Measurements from ENCODE around the gene SLC5A11.
"Not testable (repeated sequence)": the region's sequence is repeated elsewhere in the genome, so short reads cannot be mapped to it uniquely, and the experiment has no call there.

The SLC5A11 gene, protein sequence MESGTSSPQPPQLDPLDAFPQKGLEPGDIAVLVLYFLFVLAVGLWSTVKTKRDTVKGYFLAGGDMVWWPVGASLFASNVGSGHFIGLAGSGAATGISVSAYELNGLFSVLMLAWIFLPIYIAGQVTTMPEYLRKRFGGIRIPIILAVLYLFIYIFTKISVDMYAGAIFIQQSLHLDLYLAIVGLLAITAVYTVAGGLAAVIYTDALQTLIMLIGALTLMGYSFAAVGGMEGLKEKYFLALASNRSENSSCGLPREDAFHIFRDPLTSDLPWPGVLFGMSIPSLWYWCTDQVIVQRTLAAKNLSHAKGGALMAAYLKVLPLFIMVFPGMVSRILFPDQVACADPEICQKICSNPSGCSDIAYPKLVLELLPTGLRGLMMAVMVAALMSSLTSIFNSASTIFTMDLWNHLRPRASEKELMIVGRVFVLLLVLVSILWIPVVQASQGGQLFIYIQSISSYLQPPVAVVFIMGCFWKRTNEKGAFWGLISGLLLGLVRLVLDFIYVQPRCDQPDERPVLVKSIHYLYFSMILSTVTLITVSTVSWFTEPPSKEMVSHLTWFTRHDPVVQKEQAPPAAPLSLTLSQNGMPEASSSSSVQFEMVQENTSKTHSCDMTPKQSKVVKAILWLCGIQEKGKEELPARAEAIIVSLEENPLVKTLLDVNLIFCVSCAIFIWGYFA

DNA sequence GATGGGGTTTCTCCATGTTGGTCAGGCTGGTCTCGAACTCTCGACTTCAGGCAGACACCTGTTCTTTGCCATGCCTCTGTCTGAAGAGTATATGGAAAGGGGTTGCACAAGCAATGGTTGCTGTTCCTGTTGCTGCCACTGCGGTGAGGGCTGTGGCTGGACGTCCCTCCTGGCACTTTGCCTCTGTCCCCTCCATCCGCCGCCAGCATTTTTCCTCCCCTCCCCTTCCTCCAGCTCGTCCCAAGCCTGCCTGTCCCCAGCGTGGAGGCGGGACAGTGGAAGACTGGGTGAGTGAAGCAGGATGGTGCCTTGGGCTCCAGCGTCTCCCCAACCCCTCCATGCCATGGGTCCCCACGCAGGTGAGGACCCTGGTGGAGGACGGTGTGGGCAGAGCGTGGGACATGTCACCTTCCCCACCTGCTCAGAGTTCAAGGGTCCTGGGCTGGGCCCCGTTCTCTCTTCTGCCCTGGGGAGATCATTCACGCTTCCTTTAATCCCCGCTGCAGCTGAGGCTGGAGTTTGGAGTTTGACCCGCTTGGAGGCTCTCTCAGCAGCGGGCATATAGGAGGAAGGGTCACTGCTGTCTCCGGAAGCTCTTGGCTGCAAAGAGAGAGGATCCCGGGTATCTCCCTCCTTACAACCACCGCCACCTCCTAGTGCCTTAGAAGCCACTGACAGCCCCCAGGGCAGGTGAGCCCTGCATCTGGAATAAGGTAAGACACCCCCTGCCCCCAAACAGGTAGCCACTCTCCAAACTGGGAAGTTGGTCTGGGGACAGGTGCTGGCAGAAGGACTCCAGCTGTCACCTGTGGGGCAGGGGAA is at the start of gene SLC5A11:
Gene SLC5A11, plus strand, starts transcription at position 238 of the 822 bp plus-strand sequence. CDS start 12,681 bp downstream, outside the sequence.
- DNase-seq: no peak

DNA sequence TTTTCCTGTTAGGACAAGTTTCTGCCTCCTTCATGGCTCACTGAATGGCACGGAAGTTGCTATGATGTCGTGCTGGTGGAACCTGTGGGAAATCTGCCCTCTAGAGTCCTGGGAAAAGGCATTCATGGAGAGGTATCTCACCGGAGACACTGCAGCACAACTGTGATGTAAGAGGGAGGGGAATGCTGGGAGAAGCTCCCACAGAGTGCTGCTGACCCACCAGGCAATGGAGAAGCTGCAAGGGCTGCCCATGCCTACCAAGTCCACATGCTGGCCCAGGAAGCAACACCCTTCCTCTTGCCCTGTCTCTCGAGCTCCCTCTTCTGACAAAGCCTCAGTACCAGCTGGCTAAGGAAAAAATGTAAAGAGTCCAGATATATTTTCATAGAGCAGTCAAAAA is 45.2 kb upstream of the SLC5A11 start:
- no peak for DNase-seq

DNA sequence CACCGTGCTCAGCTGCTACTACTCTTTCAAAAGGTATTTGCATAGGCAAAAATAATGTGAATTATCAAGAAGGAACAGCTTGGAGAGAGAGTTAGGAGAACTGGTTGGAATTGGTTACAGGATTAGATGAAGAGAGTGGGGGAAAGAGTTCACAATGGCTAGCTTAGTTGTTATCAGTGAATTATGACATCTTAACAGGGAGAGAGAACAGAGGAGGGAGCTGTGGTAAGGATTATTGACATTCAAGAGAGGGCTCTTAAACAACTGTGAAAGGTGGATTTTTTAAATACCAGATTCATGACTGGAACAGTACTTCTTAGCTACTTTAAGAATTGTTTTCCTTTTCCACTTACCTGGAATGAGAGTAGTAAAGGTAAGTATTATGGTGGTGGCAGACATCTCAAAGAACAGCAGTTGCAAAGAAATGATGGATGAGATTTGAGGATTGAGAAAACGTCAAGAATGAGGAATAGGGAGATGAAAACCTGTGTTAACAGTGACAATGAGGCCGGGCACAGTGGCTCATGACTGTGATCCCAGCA is 43.9 kb upstream of the SLC5A11 start:
- DNase-seq: no peak

DNA sequence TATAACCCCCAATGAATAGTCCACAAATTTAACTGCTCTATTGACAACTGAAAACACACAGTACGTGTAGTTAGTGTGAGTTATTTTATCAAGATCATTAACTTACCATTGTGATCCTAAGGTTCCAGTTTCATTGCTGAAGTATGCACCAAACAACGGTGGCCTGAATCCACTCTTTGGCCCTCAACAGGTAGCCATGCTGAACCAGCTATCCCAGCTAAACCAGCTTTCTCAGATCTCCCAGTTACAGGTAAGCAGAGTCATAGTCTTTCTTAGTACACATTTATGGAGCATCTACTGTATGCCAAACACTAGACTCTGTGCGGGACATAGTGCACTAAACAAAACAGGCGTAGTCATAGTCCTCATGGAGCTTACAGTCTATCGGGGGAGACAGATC is 40.3 kb upstream of the SLC5A11 start:
- DNase-seq: no peak

DNA sequence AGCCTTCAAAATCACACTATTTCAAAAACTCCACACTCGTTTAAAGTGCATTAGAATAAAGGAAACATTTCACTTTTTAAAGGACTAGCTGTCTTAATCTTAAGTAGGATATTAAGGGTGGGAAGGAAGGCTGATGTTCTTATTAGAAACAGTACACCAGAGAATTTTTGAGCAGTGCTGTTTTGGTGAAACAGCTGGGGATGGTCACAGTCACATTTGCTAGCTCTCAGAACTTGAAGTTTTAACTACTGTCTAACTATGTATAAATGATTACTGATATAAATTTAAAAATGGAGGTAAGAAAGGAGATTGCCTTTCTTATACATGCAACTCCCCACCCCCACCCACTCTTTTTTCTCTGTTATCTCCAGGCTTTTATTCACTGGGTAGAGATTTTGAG is 38.5 kb upstream of the SLC5A11 start:
- DNase-seq: no peak

DNA sequence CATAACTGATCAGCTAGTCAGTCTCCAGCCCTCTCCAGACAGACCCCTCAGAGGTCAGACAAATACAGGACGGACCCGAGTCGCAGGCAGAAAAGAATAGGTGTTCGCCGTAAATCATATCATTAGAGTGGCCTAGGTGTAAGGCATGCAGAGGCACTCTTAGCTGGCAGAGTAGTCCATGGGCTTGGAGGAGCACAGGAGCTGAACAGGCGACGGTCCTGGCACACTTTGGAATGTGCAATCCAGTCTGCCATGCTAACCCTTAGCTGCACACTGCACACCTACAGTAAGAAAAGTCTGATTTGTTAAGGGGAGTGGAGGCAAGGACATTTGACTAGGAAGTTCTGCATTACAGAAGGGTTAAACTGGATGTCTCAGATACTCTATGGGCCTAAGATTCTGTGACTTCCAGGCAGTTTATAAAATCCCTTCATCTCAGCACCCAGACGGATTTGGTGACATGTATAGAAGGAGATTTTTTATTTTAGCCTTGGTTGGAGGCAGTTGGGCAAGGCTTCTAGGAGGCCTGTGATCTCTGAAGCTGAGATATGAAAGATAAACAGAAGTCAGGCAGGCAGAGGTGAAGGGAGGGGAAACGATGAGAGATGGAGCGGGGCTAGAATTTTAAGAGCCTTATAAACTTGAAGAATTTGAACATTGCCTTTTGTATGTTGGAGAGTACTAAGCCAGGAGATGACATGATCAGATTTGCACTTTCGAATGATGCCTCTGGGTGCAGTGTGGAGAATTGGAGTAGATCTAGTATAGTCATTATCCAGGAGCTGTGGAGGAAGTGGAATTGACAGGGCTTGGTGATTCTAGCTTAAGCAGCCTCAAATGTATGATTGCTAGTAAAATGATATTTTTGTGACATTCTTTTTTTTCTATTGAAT is 34.6 kb upstream of the SLC5A11 start:
- no peak for DNase-seq

DNA sequence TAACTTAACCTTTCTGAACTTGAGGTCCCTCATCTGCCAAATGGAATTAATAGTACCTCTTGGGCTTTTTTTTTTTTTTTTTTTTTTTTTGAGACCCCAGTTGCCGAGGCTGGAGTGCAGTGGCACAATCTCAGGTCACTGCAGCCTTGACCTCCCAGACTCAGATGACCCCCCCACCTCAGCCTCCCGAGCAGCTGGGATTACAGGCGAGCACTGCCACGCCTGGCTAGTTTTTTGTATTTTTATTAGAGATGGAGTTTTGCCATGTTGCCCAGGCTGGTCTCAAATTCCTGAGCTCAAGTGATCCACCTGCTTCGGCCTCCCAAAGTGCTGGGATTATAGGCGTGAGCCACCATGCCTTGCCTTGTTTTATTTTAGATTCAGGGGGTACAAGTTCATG is 33.0 kb upstream of the SLC5A11 start:
- DNase-seq: not testable (repeated sequence)

DNA sequence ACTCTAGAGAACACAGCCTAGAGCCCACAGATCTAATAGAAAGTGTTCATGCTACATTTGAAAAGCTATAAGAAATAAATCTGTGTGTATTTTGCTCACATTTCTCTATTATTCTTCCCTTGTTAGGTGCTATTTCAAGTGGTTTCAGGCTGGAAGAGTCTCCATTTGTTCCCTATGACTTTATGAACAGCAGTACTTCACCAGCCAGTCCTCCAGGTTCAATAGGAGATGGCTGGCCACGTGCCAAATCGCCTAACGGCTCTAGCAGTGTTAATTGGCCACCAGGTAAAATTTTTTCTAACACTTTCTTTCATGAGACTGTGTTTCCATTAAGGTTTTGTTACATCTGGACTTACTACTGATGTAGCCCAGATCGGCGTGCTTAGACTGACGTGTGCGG is 30.7 kb upstream of the SLC5A11 start:
- DNase-seq: no peak

DNA sequence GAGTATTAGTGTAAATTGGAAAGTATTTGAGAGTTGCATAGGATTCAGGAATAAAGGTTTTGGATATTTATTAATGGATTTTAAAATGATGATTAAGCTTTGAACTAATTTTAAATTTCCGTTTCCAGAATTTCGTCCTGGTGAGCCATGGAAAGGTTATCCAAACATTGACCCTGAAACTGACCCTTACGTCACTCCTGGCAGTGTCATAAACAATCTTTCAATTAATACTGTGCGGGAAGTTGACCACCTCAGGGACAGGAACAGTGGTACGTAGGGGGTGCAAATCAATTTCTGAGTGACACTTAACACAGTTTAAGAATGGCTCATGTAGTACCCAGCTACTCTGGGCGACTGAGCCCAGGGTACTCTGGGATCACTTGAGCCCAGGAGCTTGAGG is 29.1 kb upstream of the SLC5A11 start:
- no peak for DNase-seq

DNA sequence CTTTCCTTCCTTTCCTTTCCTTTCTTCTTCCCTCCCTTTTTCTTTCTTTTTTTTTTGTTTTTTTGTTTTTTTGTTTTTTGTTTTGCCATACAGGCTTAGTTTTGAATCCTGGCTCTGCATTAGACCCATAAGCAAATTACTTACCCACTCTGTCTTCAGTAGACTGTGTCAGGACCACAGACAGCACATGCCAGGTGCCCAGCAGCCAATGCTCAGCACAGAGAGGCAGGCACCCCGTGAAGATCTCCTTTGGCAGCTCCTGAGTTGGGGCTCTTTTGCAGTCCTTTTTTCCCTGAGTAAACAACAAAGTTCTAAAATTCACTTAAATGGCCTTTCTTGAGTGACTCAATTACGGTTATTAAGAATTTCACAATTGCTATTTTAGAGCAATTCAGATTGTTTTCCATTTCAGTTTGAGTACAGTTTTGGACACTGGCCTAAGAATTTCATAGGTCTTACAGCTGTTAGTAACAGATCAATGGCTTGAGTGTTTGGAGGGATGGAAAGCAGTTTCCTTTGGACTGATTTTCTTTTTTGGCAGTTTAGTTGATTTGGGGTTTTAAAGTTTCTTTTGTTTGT is 26.2 kb upstream of the SLC5A11 start:
- no peak for DNase-seq

DNA sequence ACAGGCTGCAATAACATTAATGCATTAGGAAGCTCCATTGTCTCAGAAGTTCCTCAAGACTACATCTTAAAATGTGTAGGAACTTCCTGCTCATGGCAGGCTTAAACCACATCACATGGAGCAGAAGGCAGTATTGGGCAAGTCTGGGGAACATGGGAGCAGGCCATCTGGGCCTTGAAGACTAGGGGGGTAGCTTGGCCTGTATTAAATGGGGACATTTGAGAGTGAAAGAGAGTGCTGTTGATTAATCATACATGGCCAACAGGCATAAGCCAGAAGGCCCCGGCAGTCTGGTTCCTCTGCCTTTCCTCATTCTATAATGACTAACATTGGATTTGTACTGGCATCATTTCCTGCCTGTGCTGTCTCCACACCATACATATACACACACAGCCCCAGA is 25.2 kb upstream of the SLC5A11 start:
- DNase-seq: no peak

DNA sequence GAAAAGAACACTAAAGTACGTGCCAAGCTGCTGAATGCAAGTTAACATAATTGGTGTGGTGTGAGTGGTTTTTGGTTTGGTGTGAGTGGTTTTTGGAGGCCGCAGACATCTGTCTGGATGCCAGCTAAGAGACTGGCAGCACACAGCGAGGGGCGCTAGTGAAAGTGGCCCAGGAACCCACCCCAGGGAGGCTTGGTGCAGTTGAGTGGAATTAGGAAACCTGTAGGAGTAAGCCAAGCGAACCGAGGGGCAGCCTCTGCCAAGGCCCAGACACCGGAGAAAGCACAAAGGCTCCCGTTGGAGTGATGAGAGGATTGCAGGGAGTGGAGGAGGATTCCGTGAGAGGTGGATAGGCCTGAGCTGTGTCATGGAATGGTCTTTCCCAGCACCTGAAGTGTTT is 24.6 kb upstream of the SLC5A11 start:
- DNase-seq: no peak

DNA sequence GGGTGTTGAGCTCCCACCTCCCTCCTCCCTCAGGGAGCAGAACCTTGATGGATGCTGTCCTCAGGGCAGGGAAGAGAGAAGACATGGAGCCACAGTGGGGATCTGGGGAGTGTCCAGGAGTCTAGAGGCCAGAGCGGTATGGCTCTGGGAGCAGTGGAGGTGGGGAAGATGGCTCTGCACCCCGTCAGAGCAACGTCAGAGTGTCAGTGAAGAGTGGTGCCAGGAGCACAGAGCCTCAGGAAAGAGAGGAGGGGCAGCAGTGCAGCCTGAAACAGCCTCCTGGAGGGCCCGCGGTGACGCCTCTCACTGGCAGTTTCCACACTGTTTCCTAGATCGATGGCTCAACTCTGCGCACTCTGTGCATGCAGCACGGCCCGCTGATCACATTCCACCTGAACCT is 23.2 kb upstream of the SLC5A11 start:
- DNase-seq: no peak

DNA sequence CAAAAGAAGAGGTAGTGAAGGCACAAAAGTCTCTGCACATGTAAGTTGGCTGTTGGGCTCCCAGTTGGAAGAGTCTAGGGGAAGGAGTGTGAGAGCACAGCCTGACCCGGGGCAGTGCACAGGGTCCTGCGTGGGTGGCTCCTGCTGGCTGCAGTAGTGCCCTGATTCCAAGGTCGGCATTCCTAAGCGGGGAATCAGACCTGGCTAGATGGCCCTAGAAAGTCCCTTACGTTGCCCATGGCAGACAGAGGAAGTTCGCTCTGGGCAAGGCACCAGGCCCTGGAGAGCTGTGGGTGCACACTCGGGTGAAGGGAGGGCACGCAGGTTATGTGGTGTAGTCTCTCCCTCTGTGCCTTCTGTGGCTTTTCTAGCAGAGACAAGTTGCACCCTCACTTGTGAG is 22.8 kb upstream of the SLC5A11 start:
- no peak for DNase-seq

DNA sequence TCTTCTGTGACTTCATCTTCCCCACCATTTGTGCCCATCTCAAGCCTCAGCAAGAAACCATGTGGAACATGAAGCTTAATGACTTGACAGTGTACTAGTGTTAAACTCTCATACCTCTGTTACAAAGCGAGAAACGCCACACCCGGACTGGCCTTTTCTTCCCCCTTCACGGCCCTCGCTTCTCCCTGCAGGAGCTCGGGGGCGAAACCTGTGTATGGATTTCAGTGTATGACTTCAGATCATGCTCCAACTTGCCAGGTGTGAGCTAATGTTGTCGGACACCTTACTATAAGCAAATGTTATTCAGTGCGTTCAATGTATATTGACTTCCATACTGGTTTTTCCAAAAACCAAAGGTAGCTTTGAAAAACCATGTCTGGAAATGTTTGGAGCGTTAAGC is 20.1 kb upstream of the SLC5A11 start:
- no peak for DNase-seq

DNA sequence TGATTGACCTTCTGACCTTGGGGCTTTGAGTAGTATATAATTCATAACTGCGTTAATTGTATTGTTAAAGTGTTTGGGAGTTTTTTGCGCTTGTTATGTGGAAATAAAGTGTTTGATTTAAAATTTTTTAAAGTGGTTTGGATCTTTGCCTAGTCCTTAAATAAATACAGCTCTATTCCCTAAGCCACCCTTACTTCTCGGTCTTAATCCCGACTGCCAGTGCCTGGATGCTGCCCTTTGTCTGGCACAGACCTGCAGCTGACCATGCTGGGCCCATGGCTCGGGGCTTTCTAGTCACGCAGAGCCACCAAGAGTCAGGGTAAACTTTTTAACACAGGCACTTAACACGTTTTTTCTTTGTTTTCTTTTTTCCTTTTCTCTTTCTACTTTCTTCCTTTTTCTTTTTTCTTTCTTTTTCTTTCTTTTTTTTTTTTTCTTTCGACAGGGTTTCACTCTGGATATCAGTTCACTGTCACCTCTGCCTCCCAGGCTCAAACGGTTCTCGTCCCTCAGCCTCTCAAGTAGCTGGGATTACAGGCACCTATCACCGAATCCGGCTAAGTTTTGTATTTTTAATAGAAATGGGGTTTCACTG is 19.6 kb upstream of the SLC5A11 start:
- DNase-seq: no peak

DNA sequence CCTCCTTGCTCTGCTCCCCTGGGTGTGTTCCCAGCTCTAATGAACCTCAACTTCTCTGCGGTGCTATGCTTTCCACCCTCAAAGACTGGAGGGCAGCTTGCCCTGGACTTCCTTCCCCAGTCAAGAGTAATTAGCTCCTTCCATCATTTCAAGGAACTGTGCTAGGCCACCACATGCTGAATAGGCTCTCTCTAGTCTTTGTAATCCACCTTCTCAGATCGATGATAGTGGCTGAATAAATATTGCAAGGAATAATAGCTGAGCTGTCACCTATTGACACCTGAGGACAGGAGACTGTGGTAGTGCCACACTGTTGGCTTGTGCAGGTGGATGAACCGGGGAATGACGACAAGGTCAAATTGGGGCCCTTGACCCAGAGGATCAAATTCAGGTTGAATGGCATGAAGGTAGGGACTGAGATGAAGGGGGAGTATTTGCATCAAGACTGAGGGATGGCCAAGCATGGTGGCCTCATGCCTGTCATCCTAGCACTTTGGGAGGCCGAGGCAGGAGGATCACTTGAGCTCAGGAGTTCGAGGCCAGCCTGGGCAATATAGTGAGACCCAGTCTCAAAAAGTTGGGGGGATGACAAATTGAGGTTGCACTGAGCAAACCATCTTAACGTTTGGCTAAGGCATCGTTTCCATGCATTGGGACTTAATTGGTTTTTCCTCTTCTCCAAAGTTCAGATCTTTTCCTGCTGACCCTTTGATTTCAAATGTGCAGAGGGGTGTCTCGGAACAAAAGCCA is 18.8 kb upstream of the SLC5A11 start:
- DNase-seq: no peak

DNA sequence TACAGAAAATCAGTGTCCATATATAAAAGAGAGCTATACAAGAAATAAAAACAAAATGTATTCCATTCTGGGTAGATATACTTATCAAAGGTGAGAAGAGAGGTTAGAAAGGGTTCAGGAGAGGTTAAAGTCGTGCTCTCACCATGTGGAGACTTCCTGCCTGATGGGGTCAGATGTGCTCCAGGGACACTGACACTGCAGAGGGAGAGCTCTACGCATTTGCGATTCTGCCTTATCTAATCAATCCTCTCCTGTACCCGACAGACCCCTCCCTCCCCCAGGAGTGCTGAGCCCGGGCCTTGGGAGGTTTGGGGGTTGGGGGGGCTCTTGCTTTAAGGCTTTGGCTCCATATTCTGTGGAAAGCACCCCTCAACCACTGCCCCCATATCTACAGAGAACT is 16.6 kb upstream of the SLC5A11 start:
- DNase-seq: no peak

DNA sequence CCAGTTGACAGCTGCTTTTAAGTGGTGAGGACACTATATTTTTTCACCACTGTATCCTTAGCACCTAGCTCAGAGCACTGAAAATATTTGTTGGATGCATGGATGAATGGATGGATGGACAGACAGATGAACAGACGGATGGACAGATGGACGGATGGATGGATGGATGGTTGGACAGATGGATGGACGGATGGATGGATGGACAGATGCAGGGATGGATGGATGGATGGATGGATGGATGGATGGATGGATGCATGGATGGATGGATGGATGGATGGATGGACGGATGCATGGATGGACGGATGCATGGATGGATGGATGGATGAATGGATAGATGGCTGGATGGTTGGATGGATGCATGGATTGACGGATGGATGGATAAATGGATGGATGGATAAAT is 12.4 kb upstream of the SLC5A11 start:
- no peak for DNase-seq

DNA sequence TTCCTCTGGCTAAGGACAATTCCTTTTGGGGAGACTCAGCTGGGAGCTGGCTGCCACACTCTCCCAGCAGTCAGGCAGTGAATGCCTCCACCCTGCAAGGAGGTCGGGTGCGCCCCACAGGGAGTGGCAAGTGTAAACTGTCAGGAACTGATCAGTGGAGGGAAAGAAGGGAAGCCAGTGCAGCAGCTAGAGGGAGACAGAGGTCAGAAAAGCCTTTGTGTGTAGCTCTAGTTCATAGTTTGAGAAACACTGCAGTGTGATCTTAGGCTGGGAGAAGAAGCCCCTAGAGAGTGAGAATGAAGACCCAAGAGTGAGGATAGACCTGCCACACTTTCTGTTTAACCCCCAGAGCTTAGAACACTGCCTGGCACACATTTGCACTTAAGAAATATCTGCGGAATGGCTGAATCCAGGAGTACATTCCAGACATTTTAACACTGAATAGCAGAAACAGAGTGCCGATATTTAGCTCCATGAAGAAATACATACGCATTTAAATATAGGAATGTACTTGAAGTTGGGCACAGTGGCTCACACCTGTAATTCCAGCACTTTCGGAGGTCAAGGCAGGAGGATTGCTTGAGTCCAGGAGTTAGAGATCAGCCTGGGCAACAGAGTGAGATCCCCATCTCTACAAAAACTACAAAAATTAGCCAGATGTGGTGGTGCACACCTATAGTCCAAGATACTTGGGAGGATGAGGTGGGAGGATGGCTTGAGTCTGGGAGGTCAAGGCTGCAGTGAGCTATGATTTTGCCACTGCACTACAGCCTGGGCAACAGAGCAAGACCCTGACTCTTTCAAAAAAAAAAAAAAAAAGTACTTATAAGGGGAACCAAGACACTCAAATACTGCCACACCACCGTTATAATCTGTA is 11.1 kb upstream of the SLC5A11 start:
- no peak for DNase-seq
